Tibial nerve (tissue), 4 donors: ENCODE data around the gene PCSK6. TPM values are rescaled to one million over a fixed set of nuclear protein-coding genes. Genes with fewer than 3 reads are reported as not detected.
A peak's percentile ranks its signal among the peaks of the same experiment; 100 is the strongest.

Experiments used
- DNase-seq, 2 donors: peaks; one replicate each; pipeline ENCODE4 v3.0.0-alpha.2; 2019; ENCODE audit warnings: low spot score in 2 of 2
- H3K27ac ChIP-seq, 4 donors: fragments of 200-600 bp; sonication (generic) in 3 of 4; one replicate each; pipeline ENCODE4 v1.5.1; 2017 to 2019; ENCODE audit warnings: mild to moderate bottlenecking in 1 of 4
- H3K27me3 ChIP-seq, 2 donors: fragments of 200-600 bp; sonication (generic) in 1 of 2; one replicate each; pipeline versions ENCODE4 v1.5.1 to v1.6.0; 2017 to 2019
- H3K36me3 ChIP-seq, 3 donors: fragments of 200-600 bp; sonication (generic); one replicate each; pipeline ENCODE4 v1.5.1; 2018 to 2019
- H3K4me1 ChIP-seq, 4 donors: fragments of 200-600 bp; sonication (generic) in 3 of 4; one replicate each; pipeline ENCODE4 v1.5.1; 2017 to 2019
- H3K4me3 ChIP-seq, 4 donors: fragments of 200-600 bp; sonication (generic) in 3 of 4; one replicate each; pipeline ENCODE4 v1.5.1; 2017 to 2019; ENCODE audit warnings: mild to moderate bottlenecking in 1 of 4, moderate library complexity in 1 of 4
- H3K9me3 ChIP-seq, 4 donors: fragments of 200-600 bp; sonication (generic) in 3 of 4; one replicate each; pipeline ENCODE4 v1.5.1; 2017 to 2019
- CTCF ChIP-seq, 5 experiments: fragments of 200-600 bp in 3 of 5; fragments of 450-650 bp in 2 of 5; sonication (generic) in 3 of 5; IDR thresholded peaks; one replicate each; pipeline ENCODE4 v1.5.1; 2016 to 2019; ENCODE audit warnings: antibody characterized with exemption in 5 of 5, mild to moderate bottlenecking in 3 of 5, moderate library complexity in 2 of 5
- EP300 ChIP-seq, 2 donors: sonication (generic); formaldehyde crosslinking; IDR thresholded peaks; one replicate each; pipeline ENCODE4 v1.6.1; 2017; ENCODE audit warnings: antibody characterized with exemption in 2 of 2, mild to moderate bottlenecking in 1 of 2
- POLR2A ChIP-seq, 2 donors: fragments of 450-650 bp; IDR thresholded peaks; one replicate each; pipeline ENCODE4 v1.6.1; 2017; ENCODE audit warnings: antibody characterized with exemption in 2 of 2, mild to moderate bottlenecking in 2 of 2, moderate library complexity in 2 of 2
- WGBS, 2 donors: methylation state at CpG; one replicate each; pipeline ENCODE4 v1.1.5; 2018; 5-methylcytosine and 5-hydroxymethylcytosine counted together
- total RNA-seq, 4 donors: library from RNA; depleted of rRNA; stranded (reverse); fragments of >200 nt; gene quantifications; one replicate each; pipeline ENCODE4 v1.1.0, GENCODE V29; 2016

Gene PCSK6
- 10 to 100 TPM in 3 of 4 donors, 1 to 10 TPM in 1; 8.5 to 27.0 (median 13.2) TPM for total RNA-seq

GRCh38 chr15:101489599-101490407, at the start of gene PCSK6:
PCSK6 (minus strand) TSS chr15:101489707; CDS start chr15:101489670, 37 bp downstream.
- Histone ChIP-seq H3K4me1 (peaks cover 0 to 10% (median 0%) of the 10 kb centered on the region in 4 donors), H3K9me3 (no peaks in the 10 kb centered on the region), H3K4me3 (peak within 1 kb of the TSS in 3 of 4 donors; percentile 16 to 50 (median 23)), H3K27ac (peak within 1 kb of the TSS in 1 of 4 donors; percentile 53), H3K36me3 (no peaks in the 10 kb centered on the region), H3K27me3 (peaks cover 0 to 47% of the 10 kb centered on the region in 2 donors)
- 66 to 74% methylated on average over 15 to 32 of the region's 111 CpGs for WGBS, 2 donors
- no peak for TF ChIP-seq CTCF (IDR thresholded peaks at IDR 0.05)
- no peak for TF ChIP-seq EP300 (IDR thresholded peaks at IDR 0.05)
- no peak for TF ChIP-seq POLR2A (IDR thresholded peaks at IDR 0.05)
- no peak for DNase-seq

GRCh38 chr15:101538996-101539395, 49.5 kb upstream of the PCSK6 start:
- Histone ChIP-seq H3K4me3 (no peak overlapping the region), H3K9me3 (peaks cover 0 to 13% (median 0%) of the 10 kb centered on the region in 4 donors), H3K27me3 (no peaks in the 10 kb centered on the region), H3K27ac (no peak overlapping the region), H3K36me3 (no peaks in the 10 kb centered on the region), H3K4me1 (no peaks in the 10 kb centered on the region)
- WGBS, 2 donors: 86 to 96% methylated on average over 3 to 5 of the region's 5 CpGs
- DNase-seq: no peak
- TF ChIP-seq POLR2A (IDR thresholded peaks at IDR 0.05) (no peak), CTCF (IDR thresholded peaks at IDR 0.05) (no peak), EP300 (IDR thresholded peaks at IDR 0.05) (no peak)

DNA sequence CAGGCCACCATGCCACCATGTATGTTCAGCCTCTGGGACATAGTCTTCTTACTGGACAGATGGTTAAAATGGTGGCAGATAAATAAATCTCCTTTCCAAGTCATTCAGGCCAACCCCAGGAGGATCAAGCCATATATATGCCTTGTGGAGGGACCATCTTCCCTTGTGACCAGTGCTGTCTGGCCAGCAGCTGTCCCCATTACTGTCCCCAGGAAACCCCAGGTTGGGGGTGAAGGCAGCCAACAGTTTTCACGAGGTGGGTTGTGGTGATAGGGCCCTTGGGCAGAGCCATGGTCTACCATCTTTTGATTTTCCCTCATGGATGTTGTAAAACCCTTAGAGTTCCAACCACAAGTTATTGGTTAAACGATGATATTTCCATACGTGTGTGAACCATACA, 48.7 kb upstream of the PCSK6 start:
- WGBS, 2 donors: 82 to 90% methylated on average over 3 of the region's 3 CpGs
- Histone ChIP-seq H3K27ac (no peak overlapping the region), H3K9me3 (peaks cover 0 to 13% (median 0%) of the 10 kb centered on the region in 4 donors), H3K36me3 (no peaks in the 10 kb centered on the region), H3K27me3 (no peaks in the 10 kb centered on the region), H3K4me1 (no peaks in the 10 kb centered on the region), H3K4me3 (no peak overlapping the region)
- no peak for DNase-seq
- TF ChIP-seq POLR2A (IDR thresholded peaks at IDR 0.05): no peak
- TF ChIP-seq CTCF (IDR thresholded peaks at IDR 0.05): no peak
- no peak for TF ChIP-seq EP300 (IDR thresholded peaks at IDR 0.05)

DNA sequence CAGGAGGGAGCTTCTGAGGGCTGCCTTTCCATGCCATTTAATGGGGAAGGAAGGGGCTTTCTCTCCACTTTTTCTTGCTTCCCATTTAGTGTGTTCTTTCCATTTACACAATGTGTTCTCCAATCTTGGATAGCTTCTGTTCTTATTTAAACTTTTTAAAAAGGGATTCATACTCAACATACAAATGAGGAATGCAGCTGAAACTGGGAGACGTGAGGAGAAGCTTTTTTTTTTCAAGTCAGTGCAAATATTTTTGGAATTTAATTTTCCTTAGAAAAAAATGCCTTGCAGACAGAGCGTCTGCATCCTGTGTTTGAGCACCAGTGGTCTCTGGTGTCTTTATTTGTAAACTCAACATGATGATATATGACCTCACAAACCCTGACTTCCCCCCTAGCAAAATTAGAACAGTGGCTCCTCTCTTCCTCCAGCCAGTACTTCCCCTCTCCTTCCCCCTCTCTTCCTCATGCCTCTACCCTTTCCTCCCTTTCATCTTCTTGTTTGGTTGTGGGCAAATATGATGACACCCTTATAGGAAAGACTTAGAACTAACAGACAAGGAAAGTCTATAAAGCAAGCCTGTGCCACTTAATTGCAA, 48.1 kb upstream of the PCSK6 start:
- H3K4me1 ChIP-seq: no peaks in the 10 kb centered on the region
- no peak for DNase-seq
- peaks cover 0 to 13% (median 0%) of the 10 kb centered on the region in 4 donors for H3K9me3 ChIP-seq
- TF ChIP-seq CTCF (IDR thresholded peaks at IDR 0.05) (no peak), EP300 (IDR thresholded peaks at IDR 0.05) (no peak), POLR2A (IDR thresholded peaks at IDR 0.05) (no peak)
- H3K36me3 ChIP-seq: no peaks in the 10 kb centered on the region
- H3K27me3 ChIP-seq: no peaks in the 10 kb centered on the region
- H3K27ac ChIP-seq: no peak overlapping the region
- 1 to 8% methylated on average over 2 of the region's 2 CpGs for WGBS, 2 donors
- H3K4me3 ChIP-seq: no peak overlapping the region

- TF ChIP-seq EP300 (IDR thresholded peaks at IDR 0.05) (no peak), CTCF (IDR thresholded peaks at IDR 0.05) (no peak), POLR2A (IDR thresholded peaks at IDR 0.05) (no peak)
- Histone ChIP-seq H3K4me3 (no peak overlapping the region), H3K27me3 (no peaks in the 10 kb centered on the region), H3K4me1 (no peaks in the 10 kb centered on the region), H3K27ac (no peak overlapping the region), H3K9me3 (peaks cover 0 to 13% (median 0%) of the 10 kb centered on the region in 4 donors), H3K36me3 (no peaks in the 10 kb centered on the region)
- WGBS, 2 donors: 67 to 84% methylated on average over 10 to 16 of the region's 20 CpGs
- DNase-seq: no peak
These were observed 47.4 kb upstream of the PCSK6 start for GRCh38 chr15:101536875-101537405.
